Mesendoderm (in vitro differentiated cells): ENCODE measurements around the gene GNAS.

Experiments
- DNase-seq: peaks from one replicate; pipeline ENCODE4 v3.0.0; 2013
- H2AK5ac ChIP-seq: 2 replicates; pipeline ENCODE4 v1.6.1; 2013; ENCODE audit warnings: low read length, inconsistent platforms
- H2BK120ac ChIP-seq: 2 replicates; pipeline ENCODE4 v1.6.1; 2013; ENCODE audit warnings: low read depth, mild to moderate bottlenecking, low read length, moderate library complexity, mixed read lengths
- H2BK15ac ChIP-seq: replicated peaks from 2 replicates; pipeline ENCODE4 v1.6.1; 2013; ENCODE audit warnings: low read depth, mild to moderate bottlenecking, moderate library complexity
- H2BK5ac ChIP-seq: 2 replicates; pipeline ENCODE4 v1.6.1; 2013; ENCODE audit warnings: low read length, inconsistent platforms
- H3K18ac ChIP-seq: 2 replicates; pipeline ENCODE4 v1.6.1; 2013; ENCODE audit warnings: mild to moderate bottlenecking, low read length, mixed read lengths
- H3K23ac ChIP-seq: one replicate; pipeline ENCODE4 v1.6.1; 2013; ENCODE audit warnings: low read length
- H3K27ac ChIP-seq: 2 replicates; pipeline ENCODE4 v1.5.1; 2013; ENCODE audit warnings: low read depth, mild to moderate bottlenecking, inconsistent platforms, low read length, moderate library complexity
- H3K27me3 ChIP-seq: 2 replicates; pipeline ENCODE4 v1.6.1; 2013; ENCODE audit warnings: low read length, control low read depth, mild to moderate bottlenecking, inconsistent platforms; ENCODE audit not compliant: insufficient read depth, poor library complexity
- H3K36me3 ChIP-seq: 2 replicates; pipeline ENCODE4 v1.6.1; 2013; ENCODE audit warnings: low read length, inconsistent platforms; ENCODE audit not compliant: control insufficient read depth, insufficient read depth
- H3K4ac ChIP-seq: one replicate; pipeline ENCODE4 v1.6.1; 2013; ENCODE audit warnings: low read depth, mild to moderate bottlenecking, low read length, moderate library complexity
- H3K4me1 ChIP-seq: 2 replicates; pipeline ENCODE4 v1.6.1; 2013; ENCODE audit warnings: low read depth, low read length, inconsistent platforms; ENCODE audit not compliant: control insufficient read depth
- H3K4me2 ChIP-seq: 2 replicates; pipeline ENCODE4 v1.6.1; 2013; ENCODE audit warnings: low read length
- H3K4me3 ChIP-seq: 2 replicates; pipeline ENCODE4 v1.5.1; 2013; ENCODE audit warnings: mild to moderate bottlenecking, low read length
- H3K56ac ChIP-seq: one replicate; pipeline ENCODE4 v1.6.1; 2013; ENCODE audit warnings: low read length
- H3K79me1 ChIP-seq: 2 replicates; pipeline ENCODE4 v1.6.1; 2013; ENCODE audit warnings: low read length, inconsistent platforms
- H3K79me2 ChIP-seq: 2 replicates; pipeline ENCODE4 v1.6.1; 2013; ENCODE audit warnings: mild to moderate bottlenecking, low read length; ENCODE audit not compliant: control insufficient read depth, insufficient read depth
- H3K9ac ChIP-seq: 2 replicates; pipeline ENCODE4 v1.6.1; 2013; ENCODE audit warnings: low read length, inconsistent platforms
- H4K5ac ChIP-seq: one replicate; pipeline ENCODE4 v1.6.1; 2013; ENCODE audit warnings: low read length
- H4K8ac ChIP-seq: one replicate; pipeline ENCODE4 v1.6.1; 2013; ENCODE audit warnings: low read depth, mild to moderate bottlenecking, control low read depth, low read length, moderate library complexity
- WGBS: extraction: QIAGEN DNeasy Blood & Tissue Kit; methylation state at CpG from one replicate; pipeline ENCODE4 v1.1.7; 2013; ENCODE audit warnings: low lambda C conversion rate, missing lambda C conversion rate; ENCODE audit not compliant: insufficient coverage; ENCODE audit errors: extremely low coverage; 5-methylcytosine and 5-hydroxymethylcytosine counted together

The GNAS gene

DNA sequence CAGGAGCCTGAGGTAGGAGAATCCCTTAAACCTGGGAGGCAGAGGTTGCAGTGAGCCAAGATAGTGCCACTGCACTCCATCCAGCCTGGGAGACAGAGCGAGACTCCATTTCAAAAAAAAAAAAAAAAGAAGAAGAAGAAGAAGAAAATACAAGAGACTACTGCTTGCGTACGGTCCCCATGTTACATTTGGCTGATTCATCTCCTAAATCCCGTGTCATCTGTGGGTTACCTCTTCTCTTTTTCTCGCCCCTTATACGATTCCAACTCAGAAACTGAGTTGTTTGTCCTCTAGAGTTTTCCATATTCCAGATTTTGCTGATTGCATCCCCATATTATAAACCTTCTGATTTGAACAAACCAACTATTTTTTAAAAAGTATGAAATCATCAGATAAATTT lies 66.1 kb downstream of the GNAS start:
- Histone ChIP-seq H2BK5ac (no peak overlapping the region), H3K27ac (no peak overlapping the region), H2BK15ac (no peak overlapping the region), H3K27me3 (no peaks in the 10 kb centered on the region), H3K4me2 (no peak overlapping the region), H3K9ac (no peak overlapping the region), H3K79me2 (no peaks in the 10 kb centered on the region), H3K23ac (no peak overlapping the region), H3K56ac (no peak overlapping the region), H3K36me3 (no peaks in the 10 kb centered on the region), H4K8ac (no peak overlapping the region), H2BK120ac (no peak overlapping the region), H4K5ac (no peak overlapping the region), H3K4me3 (no peak overlapping the region), H3K79me1 (no peaks in the 10 kb centered on the region), H3K4ac (no peak overlapping the region), H2AK5ac (no peak overlapping the region), H3K18ac (no peak overlapping the region), H3K4me1 (no peaks in the 10 kb centered on the region)
- WGBS = no CpG with 5 or more reads among the region's 6 CpGs
- no peak for DNase-seq

GRCh38 chr20:58921564-58921963 lies 69.0 kb downstream of the GNAS start:
- Histone ChIP-seq H3K4me3 (no peak overlapping the region), H3K56ac (no peak overlapping the region), H3K23ac (no peak overlapping the region), H2BK5ac (no peak overlapping the region), H3K4me2 (no peak overlapping the region), H3K27me3 (no peaks in the 10 kb centered on the region), H3K79me2 (no peaks in the 10 kb centered on the region), H2BK15ac (no peak overlapping the region), H3K4ac (no peak overlapping the region), H3K27ac (no peak overlapping the region), H4K5ac (no peak overlapping the region), H3K79me1 (no peaks in the 10 kb centered on the region), H4K8ac (no peak overlapping the region), H2AK5ac (no peak overlapping the region), H3K36me3 (no peaks in the 10 kb centered on the region), H3K9ac (no peak overlapping the region), H3K4me1 (no peaks in the 10 kb centered on the region), H2BK120ac (no peak overlapping the region), H3K18ac (no peak overlapping the region)
- no CpG with 5 or more reads among the region's 6 CpGs for WGBS
- DNase-seq = no peak

DNA sequence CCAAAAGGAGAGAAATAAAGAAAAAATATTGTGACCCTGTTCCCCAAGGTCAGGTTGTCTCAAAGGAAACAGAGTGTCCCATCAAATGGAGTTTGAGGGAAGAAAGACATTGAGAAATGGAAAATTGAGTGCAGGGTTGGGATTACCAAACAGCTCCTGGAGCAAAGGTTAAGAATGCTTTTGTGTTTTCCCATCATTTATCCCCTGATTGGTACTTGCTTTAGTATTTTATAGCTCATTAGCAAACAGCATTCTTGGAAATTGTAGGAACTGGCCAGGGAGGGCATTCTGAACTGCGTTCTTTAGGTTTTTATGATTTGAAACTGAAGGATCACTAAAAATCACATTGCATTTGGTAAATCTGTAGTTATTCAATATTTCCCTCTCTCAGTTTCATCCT lies 69.5 kb downstream of the GNAS start:
- WGBS = no CpG with 5 or more reads among the region's 1 CpG
- H4K5ac ChIP-seq = no peak overlapping the region

GRCh38 chr20:58923117-58923712 lies 70.7 kb downstream of the GNAS start:
- Histone ChIP-seq H3K4me3 (no peak overlapping the region), H3K56ac (no peak overlapping the region), H4K5ac (no peak overlapping the region), H2AK5ac (no peak overlapping the region), H4K8ac (no peak overlapping the region), H3K27me3 (no peaks in the 10 kb centered on the region), H3K79me2 (no peaks in the 10 kb centered on the region), H3K4ac (no peak overlapping the region), H2BK5ac (no peak overlapping the region), H3K4me1 (no peaks in the 10 kb centered on the region), H3K23ac (no peak overlapping the region), H3K18ac (no peak overlapping the region), H2BK120ac (no peak overlapping the region), H3K27ac (no peak overlapping the region), H3K79me1 (no peaks in the 10 kb centered on the region), H2BK15ac (no peak overlapping the region), H3K9ac (no peak overlapping the region), H3K36me3 (no peaks in the 10 kb centered on the region), H3K4me2 (no peak overlapping the region)
- WGBS = no CpG with 5 or more reads among the region's 8 CpGs
- no peak for DNase-seq

More for the DNA sequence above, 69.5 kb downstream of the GNAS start:
- Histone ChIP-seq H3K79me2 (no peaks in the 10 kb centered on the region), H3K27me3 (no peaks in the 10 kb centered on the region), H3K36me3 (no peaks in the 10 kb centered on the region), H4K8ac (no peak overlapping the region), H2BK15ac (no peak overlapping the region), H2BK120ac (no peak overlapping the region), H3K4ac (no peak overlapping the region), H3K27ac (no peak overlapping the region), H3K56ac (no peak overlapping the region), H3K79me1 (no peaks in the 10 kb centered on the region), H3K4me2 (no peak overlapping the region), H3K18ac (no peak overlapping the region), H2BK5ac (no peak overlapping the region), H3K9ac (no peak overlapping the region), H3K4me3 (no peak overlapping the region), H3K23ac (no peak overlapping the region), H2AK5ac (no peak overlapping the region), H3K4me1 (no peaks in the 10 kb centered on the region)
- no peak for DNase-seq

DNA sequence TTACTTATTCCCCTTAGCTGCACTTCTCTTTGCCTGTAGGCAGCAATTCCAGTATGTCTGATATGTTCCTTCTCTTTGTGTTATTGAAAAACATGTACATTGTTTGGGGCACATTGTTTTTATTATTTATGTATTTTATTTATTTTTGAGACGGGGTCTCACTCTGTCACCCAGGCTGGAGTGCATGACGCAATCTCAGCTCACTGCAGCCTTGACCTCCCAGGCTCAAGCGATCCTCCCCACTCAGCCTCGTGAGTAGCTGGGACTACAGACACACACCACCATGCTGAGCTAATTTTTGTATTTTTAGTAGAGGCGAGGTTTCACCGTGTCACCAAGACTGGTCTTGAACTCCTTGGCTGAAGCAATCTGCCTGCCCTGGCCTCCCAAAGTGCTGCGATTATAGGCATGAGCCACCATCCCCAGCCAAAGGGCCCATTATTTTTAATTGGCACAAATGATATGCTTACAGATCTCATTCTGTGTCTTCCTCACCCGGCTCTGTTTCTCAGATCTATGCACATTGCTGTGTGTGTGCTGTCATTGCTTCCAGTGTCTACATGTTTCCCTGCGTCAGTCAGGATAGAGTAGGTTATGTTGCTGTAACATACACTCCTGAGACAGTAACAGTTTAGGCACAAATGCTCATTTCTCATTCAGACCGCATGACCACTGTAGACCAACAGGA lies 74.4 kb downstream of the GNAS start:
- no peak overlapping the region for H2AK5ac ChIP-seq
- no peak overlapping the region for H3K27ac ChIP-seq
- H3K4me3 ChIP-seq = no peak overlapping the region
- H4K5ac ChIP-seq = no peak overlapping the region
- no peaks in the 10 kb centered on the region for H3K27me3 ChIP-seq
- no peaks in the 10 kb centered on the region for H3K79me2 ChIP-seq
- H4K8ac ChIP-seq = no peak overlapping the region
- WGBS = no CpG with 5 or more reads among the region's 10 CpGs
- H2BK15ac ChIP-seq = no peak overlapping the region
- H3K9ac ChIP-seq = no peak overlapping the region
- H3K18ac ChIP-seq = no peak overlapping the region
- H3K79me1 ChIP-seq = no peaks in the 10 kb centered on the region
- no peak overlapping the region for H2BK5ac ChIP-seq
- no peak overlapping the region for H3K4ac ChIP-seq
- H3K23ac ChIP-seq = no peak overlapping the region
- no peaks in the 10 kb centered on the region for H3K4me1 ChIP-seq
- no peaks in the 10 kb centered on the region for H3K36me3 ChIP-seq
- no peak overlapping the region for H2BK120ac ChIP-seq
- no peak for DNase-seq
- H3K4me2 ChIP-seq = no peak overlapping the region
- no peak overlapping the region for H3K56ac ChIP-seq
